ENCODE data around the gene CALML4. TPM values are rescaled to one million over a fixed set of nuclear protein-coding genes. Genes with fewer than 3 reads are reported as not detected.
A peak's percentile ranks its signal among the peaks of the same experiment; 100 is the strongest.
"Not testable (repeated sequence)": the region's sequence is repeated elsewhere in the genome, so short reads cannot be mapped to it uniquely, and the experiment has no call there.

CALML4 gene, protein sequence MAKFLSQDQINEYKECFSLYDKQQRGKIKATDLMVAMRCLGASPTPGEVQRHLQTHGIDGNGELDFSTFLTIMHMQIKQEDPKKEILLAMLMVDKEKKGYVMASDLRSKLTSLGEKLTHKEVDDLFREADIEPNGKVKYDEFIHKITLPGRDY
- total RNA-seq (10 to 100 TPM in 1 of 2 donors, 1 to 10 TPM in 1; 5.1 to 21.3 TPM), polyA plus RNA-seq (ENCODE audit: insufficient read length in 2 of 2) (1 to 10 TPM; 4.4 to 8.8 TPM)
- long read RNA-seq, donor 1, result 0 reads
- long read RNA-seq, donor 2, result 0 reads
- long read RNA-seq, donor 3, result 0 reads
- long read RNA-seq, donor 4, full-length matches to known transcripts, result 18 of 18 reads
- long read RNA-seq, donor 4, partial matches to known transcripts, result 0 of 18 reads
- long read RNA-seq, donor 4, other reads (novel, unspliced or antisense), result 0 of 18 reads

DNA sequence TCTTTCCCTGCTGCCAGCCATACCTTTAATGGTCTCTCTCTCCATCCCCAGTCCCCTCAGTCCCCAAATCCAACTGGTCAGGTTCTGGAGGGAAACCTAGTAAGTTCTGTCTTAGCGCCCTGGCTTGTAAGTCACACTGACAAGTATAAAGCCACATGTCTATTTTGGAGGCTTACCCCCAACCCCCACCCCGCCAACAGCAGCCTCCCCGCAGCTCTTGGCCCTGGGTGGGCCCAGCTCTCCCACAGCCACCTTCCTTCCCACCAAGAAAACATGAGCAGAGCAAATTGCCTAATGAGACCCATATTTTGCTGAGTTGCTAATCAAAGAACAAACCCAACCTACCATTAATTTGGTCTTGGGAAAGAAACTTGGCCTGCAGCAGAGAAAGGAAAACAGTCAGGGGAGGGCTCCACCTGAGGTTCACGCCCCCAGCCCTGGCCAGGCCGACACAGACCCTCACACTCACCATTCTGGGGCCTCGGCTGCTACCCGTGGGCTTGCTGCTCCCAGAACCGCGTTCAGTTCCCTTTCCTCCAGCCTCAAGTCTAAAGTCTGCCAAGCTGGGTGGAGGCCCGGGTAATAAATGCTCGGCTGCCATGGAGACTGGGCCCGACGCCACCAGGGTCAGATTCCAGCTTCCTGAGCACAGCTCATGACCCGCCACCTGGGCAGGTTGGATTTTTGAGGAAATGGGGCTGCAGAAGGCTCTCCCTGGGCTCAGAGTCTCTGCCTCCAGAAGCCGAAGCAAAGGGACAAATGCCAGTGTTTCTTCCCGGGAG lies at the start of gene CALML4:
Gene CALML4 (minus strand): TSS at position 557 of the 782 bp plus-strand sequence. CDS start 85 bp downstream, at position 472.
- 37% methylated on average over 15 of the region's 16 CpGs for WGBS (ENCODE audit: insufficient coverage)
- peak in 3 of 6 donors; percentile 35 to 77 (median 61) for DNase-seq (ENCODE audit: low read depth in 4 of 6, low spot score in 6 of 6)
- H3K9me3 ChIP-seq (ENCODE audit: control insufficient read depth, insufficient read depth, low read length), result no peaks in the 10 kb centered on the region
- no peak within 1 kb of the TSS for H3K4me3 ChIP-seq (ENCODE audit: low read depth, low read length)
- peak within 1 kb of the TSS; percentile 52 for H3K27ac ChIP-seq (ENCODE audit: low read depth, low read length)
- H3K36me3 ChIP-seq (ENCODE audit: control insufficient read depth, insufficient read depth, low read length), result peaks cover 12% of the 10 kb centered on the region
- no peaks in the 10 kb centered on the region for H3K27me3 ChIP-seq (ENCODE audit: control insufficient read depth, insufficient read depth, low read length)
- H3K4me1 ChIP-seq (ENCODE audit: control insufficient read depth, insufficient read depth, low read length), result peaks cover 46% of the 10 kb centered on the region

DNA sequence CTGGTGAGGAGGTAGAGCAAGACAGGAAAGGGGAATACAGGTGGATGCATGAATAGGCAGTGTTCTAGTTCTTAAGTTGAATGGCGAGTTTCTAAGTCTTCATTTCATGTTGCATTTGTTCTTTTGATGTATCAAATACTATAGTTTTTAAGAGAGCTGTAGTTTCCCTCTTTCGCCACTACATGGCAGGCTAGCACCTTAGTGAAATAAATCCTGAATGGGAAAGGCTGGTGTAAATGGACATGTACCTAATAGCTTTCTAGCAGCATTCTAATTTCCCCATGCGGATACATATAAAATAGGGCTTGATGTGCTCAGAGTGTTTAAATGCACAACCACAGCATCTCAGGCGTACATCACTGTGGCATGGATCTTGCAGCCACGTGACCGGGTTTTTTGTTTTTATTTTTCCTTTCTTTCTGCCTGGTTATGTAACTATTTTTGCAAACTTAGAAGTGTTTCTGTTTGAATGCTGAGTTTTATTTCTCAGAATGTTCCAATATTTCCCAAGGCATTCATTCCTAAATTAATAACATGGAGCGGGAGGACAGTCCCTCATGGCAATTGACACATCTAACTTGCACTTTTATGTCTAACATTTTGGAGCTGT lies 47.9 kb upstream of the CALML4 start:
- no peaks in the 10 kb centered on the region for H3K27me3 ChIP-seq (ENCODE audit: control insufficient read depth, insufficient read depth, low read length)
- no peaks in the 10 kb centered on the region for H3K9me3 ChIP-seq (ENCODE audit: control insufficient read depth, insufficient read depth, low read length)
- no peak overlapping the region for H3K4me3 ChIP-seq (ENCODE audit: low read depth, low read length)
- H3K36me3 ChIP-seq (ENCODE audit: control insufficient read depth, insufficient read depth, low read length), result no peaks in the 10 kb centered on the region
- H3K4me1 ChIP-seq (ENCODE audit: control insufficient read depth, insufficient read depth, low read length), result peaks cover 6% of the 10 kb centered on the region
- WGBS (ENCODE audit: insufficient coverage), result 0% methylated on average over 1 of the region's 7 CpGs
- DNase-seq (ENCODE audit: low read depth in 4 of 6, low spot score in 6 of 6), result peak in 4 of 6 donors; percentile 69 to 95 (median 80)
- H3K27ac ChIP-seq (ENCODE audit: low read depth, low read length), result no peak overlapping the region

DNA sequence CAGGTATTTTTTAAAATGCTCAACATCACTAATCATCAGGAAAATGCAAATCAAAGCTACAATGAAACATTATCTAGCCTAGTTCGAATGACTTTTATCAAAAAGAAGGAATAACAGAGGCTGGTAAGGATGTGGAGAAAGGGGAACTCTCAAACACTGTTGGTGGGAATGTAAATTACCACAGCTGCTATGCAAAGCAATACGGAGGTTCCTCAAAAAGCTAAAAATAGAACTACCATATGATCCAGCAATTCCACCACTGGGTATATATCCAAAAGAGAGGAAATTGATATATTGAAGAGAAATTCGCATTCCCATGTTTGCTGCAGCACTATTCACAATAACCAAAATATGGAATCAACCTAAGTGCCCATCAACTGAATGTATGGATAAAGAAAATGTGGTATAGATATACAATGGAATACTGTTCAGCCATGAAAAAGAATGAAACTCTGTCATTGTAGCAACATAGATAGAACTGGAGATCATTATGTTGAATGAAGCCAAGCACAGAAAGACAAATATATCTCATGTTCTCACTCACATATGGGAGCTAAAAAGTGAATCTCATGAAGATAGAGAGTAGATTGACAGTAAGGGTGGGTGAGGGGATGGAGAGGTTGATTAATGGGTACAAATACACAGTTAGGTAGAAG lies 44.1 kb upstream of the CALML4 start:
- Histone ChIP-seq H3K27ac (ENCODE audit: low read depth, low read length) (no peak overlapping the region), H3K9me3 (ENCODE audit: control insufficient read depth, insufficient read depth, low read length) (peaks cover under 1% of the 10 kb centered on the region), H3K4me3 (ENCODE audit: low read depth, low read length) (no peak overlapping the region), H3K4me1 (ENCODE audit: control insufficient read depth, insufficient read depth, low read length) (no peaks in the 10 kb centered on the region), H3K27me3 (ENCODE audit: control insufficient read depth, insufficient read depth, low read length) (no peaks in the 10 kb centered on the region), H3K36me3 (ENCODE audit: control insufficient read depth, insufficient read depth, low read length) (no peaks in the 10 kb centered on the region)
- no CpG with 5 or more reads among the region's 3 CpGs for WGBS (ENCODE audit: insufficient coverage)
- no peak for DNase-seq (ENCODE audit: low read depth in 4 of 6, low spot score in 6 of 6)

DNA sequence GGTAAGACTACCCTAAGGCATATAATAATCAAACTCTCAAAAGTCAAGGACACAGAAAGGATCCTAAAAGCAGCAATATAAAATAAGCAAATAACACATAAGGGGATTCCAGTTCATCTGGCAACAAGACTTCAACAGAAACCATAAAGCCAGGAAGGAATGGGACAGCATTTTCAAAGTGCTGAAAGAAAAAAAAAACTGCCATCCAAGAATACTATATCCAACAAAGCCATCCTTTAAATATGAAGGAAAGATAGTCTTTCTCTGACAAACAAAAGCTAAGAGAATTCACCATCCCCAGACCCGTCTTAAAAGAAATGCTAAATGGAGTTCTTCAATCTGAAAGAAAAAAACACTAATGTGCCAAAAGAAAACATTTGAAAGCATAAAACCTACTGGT lies 39.1 kb upstream of the CALML4 start:
- no peaks in the 10 kb centered on the region for H3K36me3 ChIP-seq (ENCODE audit: control insufficient read depth, insufficient read depth, low read length)
- no peak for DNase-seq (ENCODE audit: low read depth in 4 of 6, low spot score in 6 of 6)
- peaks cover 5% of the 10 kb centered on the region for H3K9me3 ChIP-seq (ENCODE audit: control insufficient read depth, insufficient read depth, low read length)
- H3K27ac ChIP-seq (ENCODE audit: low read depth, low read length), result no peak overlapping the region
- H3K4me1 ChIP-seq (ENCODE audit: control insufficient read depth, insufficient read depth, low read length), result no peaks in the 10 kb centered on the region
- no peaks in the 10 kb centered on the region for H3K27me3 ChIP-seq (ENCODE audit: control insufficient read depth, insufficient read depth, low read length)
- WGBS (ENCODE audit: insufficient coverage), result no CpG with 5 or more reads among the region's 1 CpG
- no peak overlapping the region for H3K4me3 ChIP-seq (ENCODE audit: low read depth, low read length)

DNA sequence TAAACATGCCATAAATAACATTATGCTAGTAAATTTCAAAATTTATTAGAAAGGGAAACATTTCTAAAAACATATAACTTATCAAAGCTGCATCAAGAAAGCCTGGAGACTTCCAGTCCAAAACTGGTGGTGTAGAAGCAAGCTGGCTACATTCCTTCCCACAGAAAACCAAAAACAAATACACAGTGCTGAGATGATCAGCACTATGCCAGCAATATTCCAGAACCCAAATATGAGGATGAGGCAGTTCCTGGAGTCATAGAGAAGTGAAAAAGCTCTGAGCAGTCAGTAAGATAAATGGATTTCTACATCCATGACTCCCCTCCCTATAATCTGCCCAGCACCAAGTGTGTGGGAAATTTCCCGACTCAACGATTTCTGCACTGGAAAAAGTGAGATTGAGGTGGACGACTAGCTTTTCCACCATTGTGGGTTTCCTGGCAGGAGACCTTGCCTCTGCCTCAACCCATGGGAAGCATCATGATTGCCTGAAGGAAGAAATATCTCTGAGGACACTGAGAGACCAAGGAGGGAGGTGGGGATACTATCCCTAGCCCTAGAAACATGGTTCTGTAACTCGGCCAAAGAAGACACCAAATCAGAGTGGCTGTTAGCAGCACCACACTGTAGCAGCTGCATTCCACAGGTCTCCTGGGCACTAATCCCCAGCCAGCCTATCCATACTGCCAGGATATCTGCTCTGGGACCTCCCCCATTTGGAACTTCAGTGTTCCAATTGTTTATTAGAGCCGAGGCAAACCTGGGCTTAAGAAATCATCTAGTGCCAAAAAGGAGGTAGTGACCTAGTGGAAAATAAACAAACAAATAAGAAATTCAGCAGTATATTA lies 36.2 kb upstream of the CALML4 start:
- Histone ChIP-seq H3K9me3 (ENCODE audit: control insufficient read depth, insufficient read depth, low read length) (peaks cover 5% of the 10 kb centered on the region), H3K4me1 (ENCODE audit: control insufficient read depth, insufficient read depth, low read length) (no peaks in the 10 kb centered on the region), H3K27ac (ENCODE audit: low read depth, low read length) (no peak overlapping the region), H3K36me3 (ENCODE audit: control insufficient read depth, insufficient read depth, low read length) (no peaks in the 10 kb centered on the region), H3K27me3 (ENCODE audit: control insufficient read depth, insufficient read depth, low read length) (no peaks in the 10 kb centered on the region), H3K4me3 (ENCODE audit: low read depth, low read length) (no peak overlapping the region)
- no peak for DNase-seq (ENCODE audit: low read depth in 4 of 6, low spot score in 6 of 6)
- 80% methylated on average over 4 of the region's 5 CpGs for WGBS (ENCODE audit: insufficient coverage)

DNA sequence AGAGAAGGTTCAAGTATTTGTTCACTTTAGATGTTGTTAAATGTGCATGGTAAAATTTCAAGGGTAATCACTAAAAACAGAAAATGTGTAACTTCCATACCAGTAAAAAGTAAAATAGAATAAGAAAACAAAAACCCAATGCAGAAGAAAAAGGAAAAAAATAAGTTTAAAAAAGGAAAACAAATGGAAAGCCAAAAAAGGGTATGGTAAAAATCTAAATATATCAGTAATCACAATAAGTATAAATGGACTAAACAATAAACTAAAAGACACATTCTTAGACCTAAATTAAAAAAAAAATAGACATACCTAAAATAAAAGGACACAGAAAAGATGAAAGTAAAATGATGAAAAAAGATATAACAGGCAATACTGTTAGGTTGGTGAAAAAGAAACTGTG lies 33.9 kb upstream of the CALML4 start:
- H3K4me1 ChIP-seq (ENCODE audit: control insufficient read depth, insufficient read depth, low read length), result peaks cover 6% of the 10 kb centered on the region
- H3K4me3 ChIP-seq (ENCODE audit: low read depth, low read length), result no peak overlapping the region
- H3K27ac ChIP-seq (ENCODE audit: low read depth, low read length), result no peak overlapping the region
- H3K36me3 ChIP-seq (ENCODE audit: control insufficient read depth, insufficient read depth, low read length), result no peaks in the 10 kb centered on the region
- no peaks in the 10 kb centered on the region for H3K27me3 ChIP-seq (ENCODE audit: control insufficient read depth, insufficient read depth, low read length)
- no peak for DNase-seq (ENCODE audit: low read depth in 4 of 6, low spot score in 6 of 6)
- H3K9me3 ChIP-seq (ENCODE audit: control insufficient read depth, insufficient read depth, low read length), result peaks cover 4% of the 10 kb centered on the region

DNA sequence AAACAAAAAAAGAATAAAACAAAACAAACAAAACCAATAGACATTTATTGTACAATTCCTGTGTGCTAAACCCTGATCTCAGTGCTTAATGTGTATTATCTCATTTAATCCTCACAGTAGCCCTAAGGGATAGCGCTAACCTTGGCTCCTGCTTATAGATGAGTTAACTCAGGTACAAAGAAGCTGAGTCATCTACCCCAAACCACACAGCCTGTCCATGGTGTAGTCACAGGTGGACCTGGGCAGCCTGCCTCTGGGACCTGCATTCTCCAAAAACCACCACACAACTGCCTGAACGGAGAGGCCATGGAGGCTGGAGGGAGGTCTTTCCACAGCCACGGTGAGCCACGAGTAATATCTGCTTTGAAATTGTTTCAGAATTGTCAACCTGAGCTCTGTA lies 29.9 kb upstream of the CALML4 start:
- H3K27me3 ChIP-seq (ENCODE audit: control insufficient read depth, insufficient read depth, low read length), result no peaks in the 10 kb centered on the region
- WGBS (ENCODE audit: insufficient coverage), result 96% methylated on average over 3 of the region's 4 CpGs
- no peak for DNase-seq (ENCODE audit: low read depth in 4 of 6, low spot score in 6 of 6)
- H3K27ac ChIP-seq (ENCODE audit: low read depth, low read length), result no peak overlapping the region
- H3K4me1 ChIP-seq (ENCODE audit: control insufficient read depth, insufficient read depth, low read length), result peaks cover 21% of the 10 kb centered on the region
- no peaks in the 10 kb centered on the region for H3K9me3 ChIP-seq (ENCODE audit: control insufficient read depth, insufficient read depth, low read length)
- H3K4me3 ChIP-seq (ENCODE audit: low read depth, low read length), result no peak overlapping the region
- H3K36me3 ChIP-seq (ENCODE audit: control insufficient read depth, insufficient read depth, low read length), result no peaks in the 10 kb centered on the region

DNA sequence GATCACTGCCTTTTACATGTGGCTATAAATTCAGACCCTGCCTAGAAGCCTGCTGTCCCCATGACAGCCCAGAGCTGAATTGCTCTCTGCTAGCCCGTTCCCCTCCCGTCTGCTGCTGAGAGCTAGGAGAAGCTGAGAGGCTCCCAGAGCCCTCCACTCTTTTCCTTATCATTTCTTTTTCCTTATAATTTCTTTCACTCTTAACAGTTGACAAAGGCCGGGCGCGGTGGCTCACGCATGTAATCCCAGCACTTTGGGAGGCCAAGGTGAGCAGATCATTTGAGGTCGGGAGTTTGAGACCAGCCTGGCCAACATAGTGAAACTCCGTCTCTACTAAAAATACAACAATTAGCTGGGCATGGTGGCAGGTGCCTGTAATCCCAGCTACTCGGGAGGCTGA lies 29.4 kb upstream of the CALML4 start:
- H3K9me3 ChIP-seq (ENCODE audit: control insufficient read depth, insufficient read depth, low read length); H3K27me3 ChIP-seq (ENCODE audit: control insufficient read depth, insufficient read depth, low read length); H3K27ac ChIP-seq (ENCODE audit: low read depth, low read length); H3K4me3 ChIP-seq (ENCODE audit: low read depth, low read length); H3K36me3 ChIP-seq (ENCODE audit: control insufficient read depth, insufficient read depth, low read length); DNase-seq (ENCODE audit: low read depth in 4 of 6, low spot score in 6 of 6): not testable (repeated sequence)
- H3K4me1 ChIP-seq (ENCODE audit: control insufficient read depth, insufficient read depth, low read length), result peaks cover 24% of the 10 kb centered on the region
- 81% methylated on average over 6 of the region's 9 CpGs for WGBS (ENCODE audit: insufficient coverage)

DNA sequence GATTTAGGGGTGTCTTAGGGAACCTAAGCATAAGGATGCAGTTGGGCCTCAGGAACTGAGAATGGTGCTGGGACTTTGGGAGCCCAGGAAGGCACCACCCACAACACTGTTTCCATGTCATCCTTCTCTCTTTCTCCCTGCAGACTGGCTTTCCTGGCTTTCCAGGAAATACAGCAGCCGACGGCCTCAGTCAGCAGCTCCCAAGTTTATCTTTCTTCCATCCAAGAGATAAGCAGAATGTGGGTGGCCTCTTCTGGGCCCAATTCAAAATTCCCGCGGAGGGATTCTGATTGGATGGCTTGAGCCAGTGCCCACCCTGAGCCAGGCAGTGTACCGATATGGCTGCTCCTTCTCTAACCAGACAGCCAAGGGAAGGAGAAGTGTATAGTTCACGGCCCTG lies 28.9 kb upstream of the CALML4 start:
- Histone ChIP-seq H3K4me3 (ENCODE audit: low read depth, low read length) (no peak overlapping the region), H3K4me1 (ENCODE audit: control insufficient read depth, insufficient read depth, low read length) (peaks cover 24% of the 10 kb centered on the region), H3K27ac (ENCODE audit: low read depth, low read length) (no peak overlapping the region), H3K9me3 (ENCODE audit: control insufficient read depth, insufficient read depth, low read length) (no peaks in the 10 kb centered on the region), H3K36me3 (ENCODE audit: control insufficient read depth, insufficient read depth, low read length) (no peaks in the 10 kb centered on the region), H3K27me3 (ENCODE audit: control insufficient read depth, insufficient read depth, low read length) (no peaks in the 10 kb centered on the region)
- WGBS (ENCODE audit: insufficient coverage), result 45% methylated on average over 3 of the region's 6 CpGs
- DNase-seq (ENCODE audit: low read depth in 4 of 6, low spot score in 6 of 6), result peak in 1 of 6 donors; percentile 42

All from spinal cord (tissue), 10 donors.